NCI-H774 (cell line): ENCODE results near the gene PMIS2.
"Not testable (repeated sequence)": the region's sequence is repeated elsewhere in the genome, so short reads cannot be mapped to it uniquely, and the experiment has no call there.

Experiments used
- DNase-seq: peaks from one replicate; lab custom pipeline; 2025; lab: John Stamatoyannopoulos, UW

PMIS2 gene

GRCh38 chr19:35595026-35595425 lies 9.1 kb downstream of the PMIS2 start:
- not testable (repeated sequence) for DNase-seq

- DNase-seq, result no peak
These were observed 10.0 kb downstream of the PMIS2 start for GRCh38 chr19:35595928-35596327.

GRCh38 chr19:35596366-35596999 lies 10.5 kb downstream of the PMIS2 start:
- DNase-seq, result no peak

GRCh38 chr19:35601971-35602370 lies 16.0 kb downstream of the PMIS2 start:
- DNase-seq, result no peak

- DNase-seq, result not testable (repeated sequence)
These were observed 18.5 kb downstream of the PMIS2 start for GRCh38 chr19:35604436-35604835.

GRCh38 chr19:35607170-35607569 lies 21.2 kb downstream of the PMIS2 start:
- not testable (repeated sequence) for DNase-seq

- no peak for DNase-seq
These were observed 21.7 kb downstream of the PMIS2 start for GRCh38 chr19:35607661-35608060.

GRCh38 chr19:35608251-35608650 lies 22.3 kb downstream of the PMIS2 start:
- DNase-seq, result no peak

GRCh38 chr19:35609851-35610353 lies 23.9 kb downstream of the PMIS2 start:
- no peak for DNase-seq

- no peak for DNase-seq
These were observed 26.2 kb downstream of the PMIS2 start for GRCh38 chr19:35612224-35612558.

GRCh38 chr19:35612559-35613321 lies 26.8 kb downstream of the PMIS2 start, which contains the start of gene HAUS5:
Gene HAUS5 (plus strand): TSS chr19:35612735. CDS start chr19:35612795, 60 bp downstream.
- DNase-seq, result peak; percentile 90

- DNase-seq, result no peak
These were observed 27.6 kb downstream of the PMIS2 start for GRCh38 chr19:35613574-35613973.

GRCh38 chr19:35615036-35615435 lies 29.1 kb downstream of the PMIS2 start:
- no peak for DNase-seq

- DNase-seq, result no peak
These were observed 32.9 kb downstream of the PMIS2 start for GRCh38 chr19:35618857-35619256.

GRCh38 chr19:35619290-35619923 lies 33.4 kb downstream of the PMIS2 start:
- DNase-seq, result no peak

- no peak for DNase-seq
These were observed 34.0 kb downstream of the PMIS2 start for GRCh38 chr19:35620001-35620400.

- DNase-seq, result no peak
These were observed 35.7 kb downstream of the PMIS2 start for GRCh38 chr19:35621708-35622107.

GRCh38 chr19:35622750-35623149 lies 36.8 kb downstream of the PMIS2 start:
- no peak for DNase-seq

- no peak for DNase-seq
These were observed 37.5 kb downstream of the PMIS2 start for GRCh38 chr19:35623327-35624010.

GRCh38 chr19:35628264-35628564 lies 42.2 kb downstream of the PMIS2 start:
- no peak for DNase-seq

- peak; percentile 97 for DNase-seq
These were observed 42.8 kb downstream of the PMIS2 start, which contains the start of gene RBM42 for GRCh38 chr19:35628565-35629331. Gene RBM42 (plus strand): TSS chr19:35629036. CDS start chr19:35629154, 118 bp downstream.

- DNase-seq, result no peak
These were observed 43.3 kb downstream of the PMIS2 start for GRCh38 chr19:35629332-35629633.
